MV-4-11 (cell line): ENCODE measurements around the gene ZNF235.
"Not testable (repeated sequence)": the region's sequence is repeated elsewhere in the genome, so short reads cannot be mapped to it uniquely, and the experiment has no call there.

ENCODE experiments used
- DNase-seq: peaks from one replicate; lab custom pipeline; 2025; lab: John Stamatoyannopoulos, UW

The ZNF235 gene

DNA sequence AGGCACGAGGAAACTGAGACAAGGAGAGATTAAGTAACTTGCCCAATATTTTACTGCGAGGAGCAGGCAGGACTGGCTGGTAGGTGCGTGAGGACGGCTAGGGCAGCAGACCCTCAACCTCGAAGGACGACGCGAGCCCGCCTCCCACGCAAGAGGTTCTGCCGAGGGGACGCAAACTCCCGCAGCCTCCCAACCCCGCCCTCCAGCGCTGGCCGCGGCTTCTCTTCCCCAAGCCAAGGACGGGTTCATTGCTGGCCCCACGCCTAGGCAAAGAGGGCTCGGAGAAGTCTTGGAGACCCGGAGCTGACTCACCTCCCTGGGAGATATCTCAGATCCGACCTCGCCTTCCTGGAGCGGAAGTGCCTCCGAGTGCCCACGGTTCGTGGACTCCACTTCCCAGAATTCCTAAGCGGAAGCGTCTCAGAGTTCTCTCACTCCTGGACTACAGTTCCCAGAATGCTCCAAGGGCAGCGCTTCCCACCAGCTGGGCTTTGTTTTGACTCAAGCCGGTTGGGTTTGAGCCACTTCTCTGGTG is at the start of gene ZNF235:
ZNF235 (minus strand) TSS at position 367 of the 535 bp plus-strand sequence. CDS start 1,621 bp downstream, outside the sequence.
- DNase-seq = peak; percentile 99

DNA sequence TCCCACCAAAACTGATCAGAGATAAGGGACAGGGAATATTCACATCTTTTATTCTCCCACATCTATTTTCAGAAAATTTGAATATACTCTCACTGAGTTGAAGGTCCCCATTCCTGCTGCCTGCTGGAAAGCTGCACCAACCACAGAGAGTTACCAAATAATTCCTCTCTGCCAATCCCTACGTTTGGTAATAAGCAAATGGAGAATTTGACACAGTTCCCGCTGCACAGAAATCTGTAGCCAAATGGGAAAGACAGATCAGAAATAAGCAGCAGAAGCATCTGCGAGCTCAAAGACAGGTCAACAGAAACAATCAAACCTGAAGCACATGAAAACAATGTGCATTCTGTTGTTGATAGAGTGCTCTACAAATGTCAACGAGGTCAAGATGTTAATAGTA is 41.7 kb upstream of the ZNF235 start:
- no peak for DNase-seq

DNA sequence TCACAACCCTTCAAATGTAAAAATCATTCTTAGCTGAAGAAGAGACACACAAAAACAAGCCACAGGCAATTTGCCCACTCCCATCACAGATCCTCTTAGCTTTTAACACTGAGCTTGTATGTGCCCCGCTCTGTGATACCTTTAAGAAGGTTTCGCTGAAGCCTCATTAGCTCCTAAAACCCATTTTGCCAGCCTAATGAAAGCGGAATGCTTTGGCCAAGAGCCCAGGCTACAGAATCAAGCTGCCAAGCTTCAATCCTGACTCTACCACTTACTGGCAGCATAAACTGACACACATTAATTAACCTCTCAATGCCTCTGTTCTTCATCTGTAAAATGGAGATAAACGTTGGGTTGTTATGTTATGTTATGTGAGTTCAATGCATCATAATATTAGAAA is 41.1 kb upstream of the ZNF235 start:
- no peak for DNase-seq

DNA sequence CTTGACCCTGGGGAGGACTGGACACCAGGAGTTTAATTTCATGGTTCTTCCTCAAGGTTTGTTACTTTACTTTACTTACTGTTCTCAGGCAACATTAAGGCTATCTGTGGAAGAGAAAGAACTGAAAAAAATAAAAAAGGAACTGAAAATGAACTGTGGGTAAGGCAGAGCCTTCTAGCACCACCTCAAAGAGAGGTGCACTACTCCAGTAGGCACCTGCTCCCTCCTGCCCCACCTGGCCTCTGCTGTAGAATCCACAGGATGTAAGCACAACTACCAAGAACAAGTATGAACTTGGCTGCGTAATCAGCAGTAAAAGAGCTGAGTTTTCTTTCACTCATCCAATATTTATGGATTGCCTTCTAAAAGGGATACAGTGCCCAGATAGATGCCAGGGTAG is 39.4 kb upstream of the ZNF235 start:
- DNase-seq = peak; percentile 41

DNA sequence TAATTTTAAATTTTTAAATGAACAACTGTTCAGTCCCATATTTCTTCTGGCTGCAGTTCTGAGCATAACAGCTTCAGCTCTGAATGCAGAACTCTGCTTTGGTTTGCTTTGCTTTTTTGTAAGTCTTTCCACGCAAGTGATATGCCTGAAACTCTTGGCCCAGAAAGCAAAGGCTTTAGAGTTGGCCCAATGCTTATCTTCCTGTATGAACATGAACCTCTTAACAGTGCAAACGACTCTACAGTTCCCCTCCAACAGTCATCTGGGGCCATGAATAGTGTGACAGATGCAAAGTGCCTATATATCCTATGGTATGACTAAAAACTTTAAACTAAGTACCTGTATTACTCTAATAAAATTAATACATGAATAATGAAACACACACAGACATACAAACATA is 37.0 kb upstream of the ZNF235 start:
- no peak for DNase-seq

DNA sequence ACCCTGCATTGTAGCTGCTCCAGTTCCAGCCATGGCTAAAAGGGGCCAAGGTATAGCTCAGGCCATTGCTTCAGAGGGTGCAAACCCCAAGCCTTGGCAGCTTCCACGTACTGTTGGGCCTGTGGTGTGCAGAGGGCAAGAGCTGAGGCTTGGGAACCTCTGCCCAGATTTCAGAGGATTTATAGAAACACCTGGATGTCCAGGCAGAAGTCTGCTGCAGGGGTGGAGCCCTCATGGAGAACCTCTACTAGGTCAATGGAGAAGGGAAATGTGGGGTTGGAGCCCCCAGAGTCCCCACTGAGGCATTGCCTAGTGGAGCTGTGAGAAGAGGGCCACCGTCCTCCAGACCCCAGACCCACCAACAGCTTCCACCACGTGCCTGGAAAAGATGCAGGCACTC is 29.8 kb upstream of the ZNF235 start:
- DNase-seq = not testable (repeated sequence)

DNA sequence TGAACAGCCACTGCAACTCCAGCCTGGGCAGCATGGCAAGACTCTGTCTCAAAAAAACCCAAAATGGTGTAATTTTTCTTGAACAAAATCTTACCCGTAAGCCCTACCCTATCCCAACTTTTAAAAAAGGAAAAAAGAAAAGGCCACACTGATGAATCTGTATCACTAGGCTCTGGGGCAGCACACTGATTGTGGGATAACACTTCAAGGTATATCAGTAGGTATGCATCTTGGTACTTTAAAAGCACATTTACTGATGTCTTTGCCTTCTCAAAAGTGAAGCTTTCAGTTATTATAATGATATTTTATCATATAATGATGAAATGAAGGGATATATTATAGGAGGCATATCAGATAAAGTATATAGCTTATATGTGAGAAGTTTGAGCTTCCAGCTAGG is 27.3 kb upstream of the ZNF235 start:
- DNase-seq = no peak

DNA sequence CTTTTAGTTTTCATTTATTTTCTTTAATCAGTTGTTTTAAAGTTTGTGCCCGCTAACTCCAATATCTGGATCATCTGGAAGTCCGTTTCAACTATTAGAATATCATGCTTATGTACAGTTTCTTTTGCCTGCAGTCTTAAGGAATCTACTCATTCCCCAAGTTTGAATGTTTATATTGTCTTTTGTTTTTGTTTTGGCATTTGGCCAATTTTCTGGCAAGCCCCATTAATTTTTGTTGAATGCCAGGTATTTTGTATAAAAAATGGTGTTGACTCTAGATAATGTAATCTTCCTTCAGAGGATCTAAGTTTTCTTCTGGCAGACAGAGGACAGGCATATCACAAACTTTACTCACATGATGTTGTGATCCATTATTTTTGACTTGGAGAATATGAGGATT is 11.1 kb upstream of the ZNF235 start:
- DNase-seq = no peak

DNA sequence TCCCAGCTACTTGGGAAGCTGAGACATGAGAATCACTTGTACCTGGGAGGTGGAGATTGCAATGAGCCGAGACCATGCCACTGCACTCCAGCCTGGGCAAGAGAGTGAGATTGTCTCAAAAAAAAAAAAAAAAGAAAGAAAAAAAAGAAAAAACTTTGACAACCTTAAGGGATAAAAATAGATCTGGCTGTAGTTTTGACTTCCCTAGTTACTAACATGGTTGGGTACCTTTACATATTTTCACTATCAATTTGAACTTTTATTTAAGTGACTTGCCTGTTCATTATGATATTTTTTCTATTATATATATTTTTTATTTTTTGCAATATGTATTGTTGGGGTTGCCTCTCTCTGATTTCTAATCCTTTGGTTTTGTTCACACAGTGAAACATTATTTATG is 8.4 kb upstream of the ZNF235 start:
- no peak for DNase-seq

DNA sequence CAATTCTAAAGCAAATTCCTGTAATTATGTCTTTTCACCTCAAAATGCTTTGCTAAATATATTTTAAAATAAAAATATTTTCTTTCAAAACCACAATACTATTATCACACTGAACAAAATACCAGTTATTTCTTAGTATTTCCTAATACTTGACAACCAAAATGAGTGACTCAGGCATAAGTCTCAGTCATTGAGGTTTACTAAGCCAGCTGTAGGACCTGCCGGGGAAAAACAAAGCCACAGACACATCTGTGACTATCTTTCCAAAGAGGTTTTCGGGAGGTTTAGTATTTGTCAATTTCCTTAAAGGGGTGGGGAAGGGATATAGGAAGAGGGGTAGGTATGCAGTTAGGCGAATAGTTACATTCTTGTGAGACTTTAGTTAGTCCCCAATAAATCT is 3.2 kb upstream of the ZNF235 start:
- DNase-seq = peak; percentile 91

DNA sequence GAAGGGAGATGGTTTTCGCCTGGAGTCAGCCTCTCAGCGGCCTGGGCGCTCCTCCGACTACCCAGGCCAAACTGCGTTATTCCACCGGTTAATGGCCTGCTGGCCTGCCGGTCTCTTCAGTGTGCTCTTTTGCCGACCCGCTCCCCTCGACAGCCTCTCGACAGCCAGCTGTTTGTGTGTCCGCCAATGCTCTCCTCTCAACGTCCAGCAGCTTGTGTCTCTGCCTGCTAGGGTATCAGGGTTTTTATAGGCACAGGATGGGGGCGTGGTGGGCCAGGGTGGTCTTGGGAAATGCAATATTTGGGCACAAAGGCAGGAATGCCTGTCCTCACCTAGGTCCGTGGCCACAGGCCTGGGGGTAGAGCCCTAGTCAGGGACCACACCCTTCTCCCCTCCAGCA is 1.5 kb upstream of the ZNF235 start:
- no peak for DNase-seq

DNA sequence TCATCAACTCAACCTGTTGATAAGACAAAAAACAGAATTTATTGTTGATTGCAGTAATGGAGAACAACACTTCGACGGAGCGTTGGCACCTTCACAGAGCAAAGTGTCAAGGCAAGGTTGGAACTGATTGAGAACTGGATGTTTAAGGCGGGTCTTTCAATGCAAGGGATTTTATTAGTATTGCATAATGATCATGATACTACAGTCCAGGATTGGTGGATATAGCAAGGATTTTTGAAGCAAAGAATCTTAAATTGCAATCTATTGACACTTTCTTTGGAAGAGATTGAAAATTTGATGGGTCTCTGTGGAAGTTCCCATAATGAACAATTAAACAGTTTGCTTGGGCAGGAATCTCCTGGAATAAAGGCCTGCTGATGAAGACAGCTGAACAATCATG is 632 bp upstream of the ZNF235 start:
- DNase-seq = no peak

DNA sequence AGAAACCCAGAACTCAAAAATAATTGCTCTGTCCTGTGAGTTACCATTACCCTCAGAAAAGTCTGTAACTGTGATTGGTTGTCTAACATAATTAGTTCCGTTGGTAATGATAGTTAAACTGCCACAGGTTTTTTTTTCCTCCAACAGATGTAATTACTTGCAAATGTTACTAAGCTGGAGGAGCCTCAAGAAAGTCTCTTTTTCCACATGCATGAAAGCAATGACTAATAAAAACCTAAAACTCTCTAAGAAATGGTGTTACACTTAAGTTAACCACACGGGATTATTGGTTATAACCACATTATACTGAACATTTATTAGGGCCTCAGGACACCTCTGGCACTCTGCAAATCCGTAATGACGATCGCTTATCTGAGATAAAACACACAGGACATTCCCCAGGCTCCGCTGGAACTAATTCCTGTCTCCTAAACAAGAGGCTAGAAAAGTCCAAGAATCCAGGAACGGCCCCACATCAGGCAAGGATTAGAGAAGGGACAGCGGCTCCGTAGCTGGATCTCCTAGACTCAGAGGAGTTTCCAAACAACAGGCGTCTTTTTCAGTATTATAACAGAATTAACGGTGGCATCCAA is 753 bp downstream of the ZNF235 start:
- DNase-seq = peak; percentile 62

DNA sequence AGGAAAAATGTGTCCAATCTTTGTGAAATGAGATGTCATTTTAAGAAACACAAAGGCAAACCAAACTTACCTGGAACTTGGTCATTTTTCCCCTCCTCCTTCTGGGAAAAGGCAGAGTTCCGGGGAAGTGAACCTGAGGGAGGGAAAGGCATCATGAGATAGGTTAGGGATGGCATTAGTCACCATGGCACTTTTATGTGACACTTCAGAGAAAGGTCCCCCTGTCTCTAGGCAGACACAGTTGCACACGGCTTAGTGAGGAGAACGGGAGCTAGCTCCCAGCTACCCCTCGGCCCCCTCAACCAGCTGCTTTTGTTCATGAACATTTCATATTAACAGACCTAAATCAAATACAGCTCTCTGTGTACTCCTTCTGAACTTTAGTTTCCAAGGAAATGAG is 1.5 kb downstream of the ZNF235 start:
- no peak for DNase-seq

DNA sequence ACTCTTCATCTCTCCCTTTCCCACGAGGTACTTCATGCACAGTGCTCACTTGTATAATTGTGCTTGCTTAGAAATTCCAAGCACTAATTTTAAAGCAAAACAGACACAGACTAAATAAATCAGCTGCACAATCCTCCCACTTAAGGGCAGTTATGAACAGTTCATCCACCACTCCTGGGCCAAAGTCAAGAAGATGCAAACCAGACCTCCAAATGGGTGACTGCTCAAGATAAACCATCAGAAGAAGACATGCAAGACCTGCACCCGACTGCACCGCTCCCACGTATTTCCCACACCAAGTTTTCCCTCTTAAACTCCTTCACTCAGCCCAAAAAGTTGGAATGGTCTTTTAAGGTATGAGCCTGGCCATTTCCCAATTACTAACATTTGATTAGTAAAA is 19.9 kb downstream of the ZNF235 start:
- DNase-seq = no peak

DNA sequence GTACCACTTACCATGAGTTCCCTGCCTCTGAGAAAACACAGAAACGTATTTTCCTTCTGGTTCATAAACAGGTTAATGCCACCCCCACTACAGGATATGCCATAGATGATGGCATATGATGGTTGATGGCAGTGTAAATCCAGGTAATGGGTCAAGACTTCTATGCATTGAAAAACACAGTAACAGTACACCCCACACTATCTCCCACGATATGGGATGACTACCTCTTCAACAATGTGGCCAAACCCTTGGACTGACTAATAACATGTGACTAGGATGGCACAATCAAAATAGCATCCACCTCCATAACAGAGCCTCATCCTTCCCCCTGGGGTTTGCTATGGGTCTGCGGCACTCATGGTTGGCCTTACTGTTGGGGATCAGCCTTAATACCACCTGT is 22.0 kb downstream of the ZNF235 start:
- DNase-seq = no peak

DNA sequence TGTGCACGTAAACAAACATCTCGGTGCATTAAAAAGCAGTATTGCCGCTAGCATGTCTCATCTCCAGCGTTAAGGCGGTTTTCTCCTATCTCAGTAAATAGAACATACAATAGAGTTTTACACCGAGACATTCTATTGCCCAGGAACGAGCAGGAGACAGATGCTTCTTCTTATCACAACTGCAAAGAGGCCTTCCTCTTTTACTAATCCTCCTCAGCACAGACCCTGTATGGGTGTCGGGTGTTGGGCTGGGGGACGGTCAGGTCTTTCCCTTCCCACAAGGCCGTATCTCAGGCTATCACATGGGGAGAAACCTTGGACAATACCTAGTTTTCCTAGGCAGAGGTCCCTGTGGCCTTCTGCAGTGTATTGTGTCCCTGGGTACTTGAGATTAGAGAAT is 23.9 kb downstream of the ZNF235 start:
- peak; percentile 85 for DNase-seq

DNA sequence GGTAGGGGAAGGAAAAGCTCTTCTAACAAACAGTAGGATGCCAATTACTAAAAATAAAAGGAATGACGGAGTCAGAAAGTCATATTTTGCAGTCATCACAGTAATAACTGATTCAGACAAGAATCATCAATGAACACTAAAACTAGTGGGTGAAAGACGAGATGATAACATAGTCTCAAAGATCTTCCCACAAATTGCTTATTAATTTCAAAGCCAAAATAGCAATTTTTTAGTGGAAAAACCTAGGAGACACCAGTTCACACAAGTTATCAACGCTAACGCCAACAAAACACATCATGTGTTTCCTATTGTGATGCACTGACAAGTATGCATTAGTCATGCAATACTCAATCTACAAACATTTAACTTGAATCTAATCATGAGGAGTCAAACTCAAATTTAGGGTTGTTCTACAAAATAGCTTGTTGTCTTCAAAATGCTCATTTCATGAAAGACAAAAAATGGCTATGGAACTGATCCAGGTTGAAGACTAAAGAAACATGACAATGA is 26.6 kb downstream of the ZNF235 start:
- DNase-seq = no peak

DNA sequence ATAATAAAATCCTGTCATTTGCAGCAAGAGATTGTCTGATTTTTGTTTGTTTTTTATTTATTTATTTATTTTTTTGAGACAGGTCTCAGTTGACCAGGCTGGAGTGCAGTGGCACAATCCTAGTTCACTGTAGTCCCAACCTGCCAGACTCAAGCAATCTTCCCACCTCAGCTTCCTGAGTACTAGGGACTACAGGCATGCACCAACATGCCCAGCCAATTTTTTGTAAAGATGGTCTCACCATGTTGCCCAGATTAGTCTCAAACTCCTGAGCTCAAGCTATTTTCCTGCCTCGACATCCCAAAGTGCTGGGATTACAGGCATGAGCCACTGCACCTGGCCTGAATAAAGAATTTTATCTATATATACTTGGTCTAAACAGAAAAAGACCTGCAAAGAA is 27.5 kb downstream of the ZNF235 start:
- no peak for DNase-seq

DNA sequence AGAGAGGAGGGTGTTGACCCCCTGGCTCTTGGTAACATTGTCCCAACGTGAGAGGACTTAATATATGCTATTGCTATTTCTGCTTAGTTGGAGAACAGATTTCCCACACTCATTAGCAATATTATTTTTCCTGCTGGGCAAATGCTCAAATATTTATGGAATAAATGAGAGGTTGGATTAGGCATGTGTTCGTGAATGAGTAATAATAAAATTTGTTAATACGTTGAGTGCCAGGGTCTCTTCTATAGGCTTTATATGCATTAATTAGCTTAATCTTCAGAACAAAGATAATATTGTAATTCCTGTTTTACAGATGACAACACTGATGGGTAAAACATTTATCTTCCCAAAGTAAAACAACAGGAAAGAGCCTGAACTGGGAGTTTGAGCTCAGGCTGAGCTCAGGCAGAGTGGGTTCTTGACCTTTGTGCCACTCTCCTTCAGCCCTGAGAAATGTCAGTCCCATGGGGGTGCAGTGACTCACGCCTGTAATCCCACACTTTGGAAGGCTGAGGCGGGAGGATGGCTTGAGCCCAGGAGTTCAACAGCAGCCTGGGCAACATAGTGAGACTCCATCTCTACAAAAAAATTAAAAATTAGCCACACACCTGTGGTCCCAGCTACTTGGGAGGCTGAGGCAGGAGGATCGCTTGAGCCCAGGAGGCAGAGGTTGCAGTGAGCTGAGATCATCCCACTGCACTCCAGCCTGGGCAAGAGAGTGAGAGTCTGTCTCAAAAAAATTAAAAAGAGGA is 44.0 kb downstream of the ZNF235 start:
- DNase-seq = no peak

DNA sequence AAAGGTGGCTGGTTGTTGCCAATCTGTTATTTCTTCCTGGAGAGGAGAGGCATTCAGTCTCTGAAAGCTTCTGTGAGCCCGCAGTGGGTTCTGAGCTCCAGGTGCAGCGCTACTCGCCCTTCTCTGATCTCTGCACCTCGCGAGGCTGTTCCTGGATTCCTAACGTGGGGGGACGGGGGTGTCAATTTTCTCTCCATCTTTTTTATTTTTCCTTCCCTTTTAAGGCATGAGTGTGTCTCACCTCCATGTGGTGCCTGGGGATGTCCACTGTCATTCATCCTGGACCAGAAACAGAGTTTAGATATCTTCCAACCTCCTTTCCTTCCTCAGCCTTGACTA is 44.5 kb downstream of the ZNF235 start:
- no peak for DNase-seq

DNA sequence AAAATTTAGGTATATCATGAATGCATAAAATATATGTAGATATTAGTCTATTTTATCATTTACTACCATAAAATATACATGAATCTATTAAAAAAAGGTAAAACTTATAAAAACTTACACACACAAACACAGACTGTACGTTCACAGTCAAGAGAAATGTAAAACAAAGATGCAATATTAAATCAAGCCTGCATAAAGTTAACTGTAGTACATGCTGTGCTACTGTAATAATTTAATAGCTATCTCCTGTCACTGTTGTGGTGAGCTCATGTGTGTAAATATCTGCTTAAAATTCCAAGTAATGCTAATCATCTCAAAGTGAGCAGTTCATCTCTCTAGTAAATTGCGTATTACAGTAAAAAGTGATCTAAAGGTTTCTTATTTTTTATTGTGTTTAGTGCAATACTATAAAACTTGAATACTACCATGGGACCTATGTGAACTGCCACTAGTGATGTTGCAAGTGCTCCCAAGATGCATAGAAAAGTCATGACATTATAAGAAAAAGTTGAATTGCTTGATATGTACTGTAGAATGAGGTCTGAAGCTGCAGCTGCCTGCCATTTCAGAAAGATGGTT is 45.9 kb downstream of the ZNF235 start:
- no peak for DNase-seq

DNA sequence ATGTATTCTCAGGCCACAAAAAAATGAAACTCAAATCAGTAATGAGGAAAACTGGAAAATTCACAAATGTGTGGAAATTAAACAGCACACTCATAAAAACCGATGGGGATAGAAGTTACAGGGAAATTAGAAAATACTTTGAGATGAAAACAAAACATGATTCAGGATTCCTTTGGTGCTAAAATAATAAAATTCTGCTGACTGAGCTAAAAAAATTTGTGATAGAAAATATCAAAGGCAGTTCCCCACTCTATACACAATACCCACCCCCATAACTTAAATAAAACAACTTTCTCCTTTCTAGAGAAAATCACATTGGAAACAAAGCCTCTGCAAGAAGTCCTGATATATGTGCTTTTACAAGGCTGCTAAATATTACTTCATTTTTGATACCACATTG is 46.7 kb downstream of the ZNF235 start:
- no peak for DNase-seq
